Loucy (cell line): ENCODE data around the gene STARD10.

Experiments
- H2AFZ ChIP-seq: fragments of 200-600 bp; sonication (generic); 2 replicates; pipeline ENCODE4 v1.6.0; 2016; ENCODE audit warnings: antibody characterized with exemption, mild to moderate bottlenecking, low read length, moderate library complexity
- H3F3A ChIP-seq: fragments of 200-600 bp; 2 replicates; pipeline ENCODE4 v1.6.0; 2016; ENCODE audit warnings: antibody characterized with exemption, low read depth, mild to moderate bottlenecking
- H3K27me3 ChIP-seq: fragments of 200-600 bp; sonication (generic); 2 replicates; pipeline ENCODE4 v1.6.1; 2014; ENCODE audit warnings: low read length, mild to moderate bottlenecking; ENCODE audit not compliant: insufficient read depth, poor library complexity, severe bottlenecking
- H3K36me3 ChIP-seq: fragments of 200-600 bp; sonication (generic); 2 replicates; pipeline ENCODE4 v1.6.1; 2016; ENCODE audit warnings: low read length; ENCODE audit not compliant: insufficient read depth
- H3K4me1 ChIP-seq: fragments of 200-600 bp; sonication (generic); 2 replicates; pipeline ENCODE4 v1.5.1; 2014; ENCODE audit warnings: low read length, mild to moderate bottlenecking; ENCODE audit not compliant: insufficient read depth, poor library complexity, severe bottlenecking
- H3K4me2 ChIP-seq: fragments of 200-600 bp; sonication (generic); 2 replicates; pipeline ENCODE4 v1.6.0; 2014; ENCODE audit warnings: antibody characterized with exemption, low read length, low read depth, mild to moderate bottlenecking; ENCODE audit not compliant: poor library complexity, severe bottlenecking
- H3K4me3 ChIP-seq: fragments of 200-600 bp; sonication (generic); 2 replicates; pipeline ENCODE4 v1.5.1; 2014; ENCODE audit warnings: low read length, mild to moderate bottlenecking, mixed read lengths; ENCODE audit not compliant: poor library complexity, severe bottlenecking
- H3K79me2 ChIP-seq: fragments of 200-600 bp; sonication (generic); 2 replicates; pipeline ENCODE4 v1.6.1; 2014; ENCODE audit warnings: low read length; ENCODE audit not compliant: insufficient read depth
- H3K9ac ChIP-seq: fragments of 200-600 bp; sonication (generic); 2 replicates; pipeline ENCODE4 v1.6.0; 2014; ENCODE audit warnings: mild to moderate bottlenecking, low read depth, low read length, moderate library complexity; ENCODE audit not compliant: poor library complexity, severe bottlenecking
- H3K9me2 ChIP-seq: fragments of 200-600 bp; sonication (generic); replicated peaks from 2 replicates; pipeline ENCODE4 v1.6.1; 2016; ENCODE audit warnings: low read depth, low read length, mixed read lengths
- H3K9me3 ChIP-seq: fragments of 200-600 bp; sonication (generic); 2 replicates; pipeline ENCODE4 v1.6.1; 2014; ENCODE audit warnings: mild to moderate bottlenecking, antibody characterized with exemption, low read length, low read depth; ENCODE audit not compliant: insufficient read depth
- H4K20me1 ChIP-seq: fragments of 200-600 bp; sonication (generic); 2 replicates; pipeline ENCODE4 v1.6.0; 2014; ENCODE audit warnings: antibody characterized with exemption, low read length, mild to moderate bottlenecking; ENCODE audit not compliant: insufficient read depth, poor library complexity, severe bottlenecking
- CTCF ChIP-seq: fragments of 200-600 bp; sonication (generic); conservative IDR thresholded peaks from 2 replicates; pipeline ENCODE4 v1.5.1; 2014; ENCODE audit warnings: mild to moderate bottlenecking, antibody characterized with exemption, low read length
- EZH2phosphoT487 ChIP-seq: fragments of 200-600 bp; IDR thresholded peaks from 2 replicates; pipeline ENCODE4 v1.6.1; 2018; ENCODE audit warnings: antibody characterized with exemption, mild to moderate bottlenecking, moderate library complexity, borderline replicate concordance

The STARD10 gene

DNA sequence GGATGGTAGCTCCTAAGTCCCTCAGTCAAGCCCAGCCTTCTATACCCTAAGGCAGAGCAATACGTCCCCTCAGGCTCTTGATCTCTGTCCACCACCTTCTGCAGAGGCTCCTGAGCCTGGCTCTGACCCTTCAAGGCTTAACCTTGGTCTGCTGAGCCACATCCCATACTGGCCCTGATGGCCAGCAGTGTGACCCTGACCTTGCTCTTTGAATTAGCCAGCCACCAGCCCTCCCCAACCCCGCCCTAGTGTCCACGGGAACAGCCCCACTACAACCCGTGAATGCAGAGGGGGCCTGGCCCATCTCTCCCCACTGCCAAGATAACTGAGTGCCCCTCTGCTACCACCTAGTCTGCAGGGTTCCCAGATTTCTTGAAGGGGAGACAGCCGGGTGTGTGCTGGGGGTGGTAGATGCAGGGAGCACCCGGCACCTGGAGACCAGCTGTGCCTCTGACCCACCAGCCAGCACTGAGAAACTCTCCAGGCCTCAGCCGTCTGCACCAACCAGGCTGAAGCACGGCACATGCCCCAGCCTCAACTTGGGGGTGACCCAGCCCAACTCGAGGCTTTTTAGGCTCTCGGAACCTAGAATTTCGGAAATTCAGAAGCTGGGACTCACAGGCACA, 47.8 kb downstream of the STARD10 start:
- Histone ChIP-seq H2AFZ (no peak overlapping the region), H3F3A (no peaks in the 10 kb centered on the region), H3K9me2 (no peaks in the 10 kb centered on the region), H4K20me1 (peaks cover 20% of the 10 kb centered on the region), H3K79me2 (peaks cover 55% of the 10 kb centered on the region), H3K4me1 (peaks cover 46% of the 10 kb centered on the region), H3K9ac (no peak overlapping the region), H3K27me3 (no peaks in the 10 kb centered on the region), H3K9me3 (no peaks in the 10 kb centered on the region), H3K36me3 (no peaks in the 10 kb centered on the region), H3K4me2 (no peak overlapping the region), H3K4me3 (no peak overlapping the region)
- TF ChIP-seq EZH2phosphoT487, result no peak
- TF ChIP-seq CTCF, result no peak

GRCh38 chr11:72745511-72745910, 48.3 kb downstream of the STARD10 start:
- peaks cover 46% of the 10 kb centered on the region for H3K4me1 ChIP-seq
- no peaks in the 10 kb centered on the region for H3K9me2 ChIP-seq
- H3F3A ChIP-seq, result no peaks in the 10 kb centered on the region
- H3K27me3 ChIP-seq, result no peaks in the 10 kb centered on the region
- no peak overlapping the region for H3K4me3 ChIP-seq
- H3K9ac ChIP-seq, result no peak overlapping the region
- H3K4me2 ChIP-seq, result no peak overlapping the region
- no peak overlapping the region for H2AFZ ChIP-seq
- H3K36me3 ChIP-seq, result no peaks in the 10 kb centered on the region
- TF ChIP-seq EZH2phosphoT487, result no peak
- no peak for TF ChIP-seq CTCF
- H3K79me2 ChIP-seq, result peaks cover 55% of the 10 kb centered on the region
- no peaks in the 10 kb centered on the region for H3K9me3 ChIP-seq
- H4K20me1 ChIP-seq, result peaks cover 15% of the 10 kb centered on the region

- Histone ChIP-seq H3K9ac (no peak overlapping the region), H3K79me2 (peaks cover 58% of the 10 kb centered on the region; the same call in 1 of the 2 replicates), H3K27me3 (no peaks in the 10 kb centered on the region), H4K20me1 (peaks cover 12% of the 10 kb centered on the region), H3K9me2 (no peaks in the 10 kb centered on the region), H3K4me1 (peaks cover 52% of the 10 kb centered on the region), H3K4me3 (no peak overlapping the region), H3F3A (no peaks in the 10 kb centered on the region), H3K9me3 (no peaks in the 10 kb centered on the region), H3K36me3 (no peaks in the 10 kb centered on the region), H2AFZ (no peak overlapping the region), H3K4me2 (peak overlapping the region; percentile 33)
- no peak for TF ChIP-seq EZH2phosphoT487
- TF ChIP-seq CTCF, result no peak
These were observed 49.4 kb downstream of the STARD10 start for GRCh38 chr11:72744474-72744873.
